ENCODE data around the gene EYS.

DNA sequence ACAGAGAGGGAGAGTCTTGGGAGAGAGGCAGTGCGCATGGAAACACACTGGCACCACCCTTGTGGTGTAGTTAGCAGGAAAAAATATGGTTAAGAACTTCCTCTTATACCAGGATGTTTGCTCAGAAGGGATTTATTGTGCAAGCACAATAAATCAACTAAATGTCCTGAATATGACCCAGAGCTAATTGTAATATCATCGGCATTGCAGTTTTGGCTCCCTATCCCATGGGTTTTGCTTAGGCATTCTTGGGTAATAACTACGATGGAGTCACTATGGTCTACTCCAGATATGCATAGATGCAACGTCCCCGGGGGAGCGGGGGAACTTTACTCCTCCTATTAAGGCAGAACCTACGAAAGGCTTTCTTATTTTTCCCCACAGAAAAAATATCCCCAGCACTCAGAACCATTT lies 751.6 kb downstream of the EYS start:
- TF ChIP-seq, protein P1, sequence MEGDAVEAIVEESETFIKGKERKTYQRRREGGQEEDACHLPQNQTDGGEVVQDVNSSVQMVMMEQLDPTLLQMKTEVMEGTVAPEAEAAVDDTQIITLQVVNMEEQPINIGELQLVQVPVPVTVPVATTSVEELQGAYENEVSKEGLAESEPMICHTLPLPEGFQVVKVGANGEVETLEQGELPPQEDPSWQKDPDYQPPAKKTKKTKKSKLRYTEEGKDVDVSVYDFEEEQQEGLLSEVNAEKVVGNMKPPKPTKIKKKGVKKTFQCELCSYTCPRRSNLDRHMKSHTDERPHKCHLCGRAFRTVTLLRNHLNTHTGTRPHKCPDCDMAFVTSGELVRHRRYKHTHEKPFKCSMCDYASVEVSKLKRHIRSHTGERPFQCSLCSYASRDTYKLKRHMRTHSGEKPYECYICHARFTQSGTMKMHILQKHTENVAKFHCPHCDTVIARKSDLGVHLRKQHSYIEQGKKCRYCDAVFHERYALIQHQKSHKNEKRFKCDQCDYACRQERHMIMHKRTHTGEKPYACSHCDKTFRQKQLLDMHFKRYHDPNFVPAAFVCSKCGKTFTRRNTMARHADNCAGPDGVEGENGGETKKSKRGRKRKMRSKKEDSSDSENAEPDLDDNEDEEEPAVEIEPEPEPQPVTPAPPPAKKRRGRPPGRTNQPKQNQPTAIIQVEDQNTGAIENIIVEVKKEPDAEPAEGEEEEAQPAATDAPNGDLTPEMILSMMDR (IDR thresholded peaks at IDR 0.05) = no peak
- no peak for TF ChIP-seq POLR2A (IDR thresholded peaks at IDR 0.05)
- no peak for TF ChIP-seq EP300 (IDR thresholded peaks at IDR 0.05)
- TF ChIP-seq POLR2AphosphoS5 (IDR thresholded peaks at IDR 0.05) = no peak
